OCI-LY3 (cell line): Measurements from ENCODE around the gene TMEM63B.

Experiments used
- H2AFZ ChIP-seq: fragments of 200-600, 300-600 bp; shearing (Covaris generic); 2 replicates; pipeline ENCODE4 v1.6.0; 2014; ENCODE audit warnings: antibody characterized with exemption, low read depth, low read length
- H3K27ac ChIP-seq: fragments of 200-600, 300-600 bp; sonication (generic); 2 replicates; pipeline ENCODE4 v1.5.1; 2014; ENCODE audit warnings: mild to moderate bottlenecking, low read length, moderate library complexity, mixed read lengths
- H3K27me3 ChIP-seq: fragments of 200-600, 300-600 bp; sonication (generic); 2 replicates; pipeline ENCODE4 v1.6.1; 2014; ENCODE audit warnings: low read depth, low read length, mixed read lengths
- H3K36me3 ChIP-seq: fragments of 200-600, 300-600 bp; sonication (generic); replicated peaks from 2 replicates; pipeline ENCODE3; 2014; ENCODE audit warnings: low read depth, low read length, mixed read lengths
- H3K4me1 ChIP-seq: fragments of 300-600, 200-600 bp; sonication (generic); 2 replicates; pipeline ENCODE4 v1.6.1; 2014; ENCODE audit warnings: low read length, mixed read lengths
- H3K4me2 ChIP-seq: fragments of 200-600, 300-600 bp; sonication (generic); 2 replicates; pipeline ENCODE4 v1.6.1; 2014; ENCODE audit warnings: low read length, mixed read lengths
- H3K4me3 ChIP-seq: fragments of 300-600, 200-600 bp; sonication (generic); 2 replicates; pipeline ENCODE4 v1.5.1; 2014; ENCODE audit warnings: antibody characterized with exemption, mild to moderate bottlenecking, low read length, moderate library complexity
- H3K79me2 ChIP-seq: fragments of 300-600, 200-600 bp; shearing (Covaris generic); 2 replicates; pipeline ENCODE4 v1.6.1; 2014; ENCODE audit warnings: mild to moderate bottlenecking, low read length, mixed read lengths
- H3K9ac ChIP-seq: fragments of 300-600, 200-600 bp; shearing (Covaris generic); 2 replicates; pipeline ENCODE4 v1.6.0; 2014; ENCODE audit warnings: mild to moderate bottlenecking, low read length, moderate library complexity
- H3K9me3 ChIP-seq: fragments of 200-600, 300-600 bp; shearing (Covaris generic); 2 replicates; pipeline ENCODE4 v1.6.1; 2014; ENCODE audit warnings: low read length, mixed read lengths; ENCODE audit not compliant: insufficient read depth
- H4K20me1 ChIP-seq: fragments of 200-600, 300-600 bp; sonication (generic); 2 replicates; pipeline ENCODE4 v1.6.1; 2016; ENCODE audit warnings: low read length, mixed read lengths; ENCODE audit not compliant: insufficient read depth
- EZH2phosphoT487 ChIP-seq: fragments of 200-600 bp; shearing (Covaris generic); IDR thresholded peaks from 2 replicates; pipeline ENCODE4 v1.6.1; 2018; ENCODE audit warnings: antibody characterized with exemption, mixed run types, low read depth
- TF ChIP-seq, protein P1 (sequence below): fragments of 200-600, 300-600 bp; sonication (generic); IDR thresholded peaks from 2 replicates; pipeline ENCODE4 v1.5.1; 2014; ENCODE audit warnings: antibody characterized with exemption, low read length, low read depth

The TMEM63B gene

DNA sequence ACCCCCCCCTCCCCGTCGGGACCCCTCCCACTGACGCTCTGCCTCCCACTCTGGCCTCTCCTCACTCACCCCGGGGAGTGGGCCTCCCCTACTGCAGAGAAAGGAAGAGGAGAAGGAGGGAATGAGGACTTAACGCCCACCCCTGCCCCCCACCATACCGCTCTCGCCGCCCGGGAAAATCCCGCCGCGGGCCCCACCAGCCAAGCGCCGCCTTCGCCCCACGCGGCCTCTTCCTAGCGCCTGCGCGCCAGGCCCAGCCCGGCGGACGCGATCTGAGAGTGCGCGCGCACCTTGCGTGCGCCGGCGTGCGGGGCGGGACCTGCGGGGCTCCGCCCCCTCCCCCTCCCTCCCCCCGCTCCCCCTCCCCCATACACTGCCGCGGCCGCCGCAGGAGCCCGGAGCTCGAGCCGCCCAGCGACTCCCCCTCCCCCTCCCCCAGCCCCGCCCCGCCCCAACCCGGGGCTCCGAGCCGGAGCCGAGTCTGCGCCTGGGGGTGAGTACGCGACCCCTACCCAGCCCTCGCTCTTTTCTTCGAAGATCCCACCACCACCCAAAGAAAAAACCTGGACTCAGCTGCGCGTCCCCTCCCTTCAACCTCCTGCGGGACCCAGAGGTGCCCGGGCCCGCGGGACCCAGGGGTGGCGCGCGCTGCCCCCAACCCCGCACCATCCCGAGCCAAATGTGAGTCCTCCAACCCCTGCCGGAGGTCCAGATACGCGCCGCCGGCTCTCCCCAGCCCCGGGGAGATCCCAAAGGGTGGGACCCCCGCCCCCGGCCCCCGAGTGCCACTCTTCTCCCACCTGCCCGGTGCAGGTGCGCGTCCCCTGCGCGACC lies at the start of gene TMEM63B, which contains the start of gene MRPL14:
Gene TMEM63B (plus strand): TSS at position 369 of the 834 bp plus-strand sequence. CDS start 7,031 bp downstream, outside the sequence.
Gene MRPL14 (minus strand): TSS at position 267 of the 834 bp plus-strand sequence. CDS start 10,841 bp downstream, outside the sequence.
- Histone ChIP-seq H3K79me2 (peaks cover 61% of the 10 kb centered on the region), H4K20me1 (peaks cover 42% of the 10 kb centered on the region), H3K36me3 (peaks cover 26% of the 10 kb centered on the region), H3K4me3 (peak within 1 kb of the TSS; percentile 91), H3K27ac (peak within 1 kb of the TSS; percentile 84), H3K4me1 (peaks cover 40% of the 10 kb centered on the region), H3K4me2 (peak within 1 kb of the TSS; percentile 91), H2AFZ (peak within 1 kb of the TSS; percentile 86), H3K9me3 (no peaks in the 10 kb centered on the region), H3K27me3 (no peaks in the 10 kb centered on the region), H3K9ac (peak within 1 kb of the TSS; percentile 96)
- TF ChIP-seq, protein P1, sequence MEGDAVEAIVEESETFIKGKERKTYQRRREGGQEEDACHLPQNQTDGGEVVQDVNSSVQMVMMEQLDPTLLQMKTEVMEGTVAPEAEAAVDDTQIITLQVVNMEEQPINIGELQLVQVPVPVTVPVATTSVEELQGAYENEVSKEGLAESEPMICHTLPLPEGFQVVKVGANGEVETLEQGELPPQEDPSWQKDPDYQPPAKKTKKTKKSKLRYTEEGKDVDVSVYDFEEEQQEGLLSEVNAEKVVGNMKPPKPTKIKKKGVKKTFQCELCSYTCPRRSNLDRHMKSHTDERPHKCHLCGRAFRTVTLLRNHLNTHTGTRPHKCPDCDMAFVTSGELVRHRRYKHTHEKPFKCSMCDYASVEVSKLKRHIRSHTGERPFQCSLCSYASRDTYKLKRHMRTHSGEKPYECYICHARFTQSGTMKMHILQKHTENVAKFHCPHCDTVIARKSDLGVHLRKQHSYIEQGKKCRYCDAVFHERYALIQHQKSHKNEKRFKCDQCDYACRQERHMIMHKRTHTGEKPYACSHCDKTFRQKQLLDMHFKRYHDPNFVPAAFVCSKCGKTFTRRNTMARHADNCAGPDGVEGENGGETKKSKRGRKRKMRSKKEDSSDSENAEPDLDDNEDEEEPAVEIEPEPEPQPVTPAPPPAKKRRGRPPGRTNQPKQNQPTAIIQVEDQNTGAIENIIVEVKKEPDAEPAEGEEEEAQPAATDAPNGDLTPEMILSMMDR = no peak
- TF ChIP-seq EZH2phosphoT487 = no peak

DNA sequence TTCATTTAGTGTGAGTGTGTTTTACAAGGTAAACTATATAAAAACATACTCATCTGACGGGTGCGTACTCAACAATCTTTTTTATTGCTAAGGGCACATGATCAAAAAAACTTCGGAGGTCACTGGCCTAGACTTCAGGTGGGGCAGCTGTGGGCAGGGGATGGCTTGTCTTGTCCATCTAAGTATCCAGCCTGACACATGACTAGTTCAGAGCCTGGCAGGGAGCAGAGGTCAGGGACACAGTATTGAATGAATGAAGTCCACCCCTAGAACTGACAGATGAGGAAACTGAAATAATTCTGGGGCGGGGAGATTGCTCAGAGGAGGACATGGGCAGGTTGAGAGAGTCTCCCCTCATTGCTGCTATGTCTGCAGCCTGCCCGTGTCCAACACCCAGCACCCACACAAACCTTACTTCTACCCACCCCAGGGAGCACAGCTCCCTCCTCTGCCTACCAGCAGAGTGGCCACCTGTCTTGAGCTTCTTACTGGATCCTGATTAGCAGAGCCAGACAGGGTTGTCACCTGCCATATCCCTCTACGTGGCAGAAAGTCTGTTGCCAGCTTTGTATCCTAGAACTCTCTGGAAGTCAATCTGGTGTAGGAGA lies 49.0 kb upstream of the TMEM63B start:
- no peak for TF ChIP-seq EZH2phosphoT487
- peaks cover 78% of the 10 kb centered on the region for H3K4me1 ChIP-seq
- no peaks in the 10 kb centered on the region for H3K79me2 ChIP-seq
- H3K27me3 ChIP-seq = no peaks in the 10 kb centered on the region
- H3K27ac ChIP-seq = peak overlapping the region; percentile 2; the same call in 1 of the 2 replicates
- peaks cover 3% of the 10 kb centered on the region for H3K36me3 ChIP-seq
- H3K4me2 ChIP-seq = peak overlapping the region; percentile 99
- no peaks in the 10 kb centered on the region for H3K9me3 ChIP-seq
- H3K9ac ChIP-seq = peak overlapping the region; percentile 75
- H4K20me1 ChIP-seq = no peaks in the 10 kb centered on the region
- H2AFZ ChIP-seq = no peak overlapping the region
- H3K4me3 ChIP-seq = peak overlapping the region; percentile 78

DNA sequence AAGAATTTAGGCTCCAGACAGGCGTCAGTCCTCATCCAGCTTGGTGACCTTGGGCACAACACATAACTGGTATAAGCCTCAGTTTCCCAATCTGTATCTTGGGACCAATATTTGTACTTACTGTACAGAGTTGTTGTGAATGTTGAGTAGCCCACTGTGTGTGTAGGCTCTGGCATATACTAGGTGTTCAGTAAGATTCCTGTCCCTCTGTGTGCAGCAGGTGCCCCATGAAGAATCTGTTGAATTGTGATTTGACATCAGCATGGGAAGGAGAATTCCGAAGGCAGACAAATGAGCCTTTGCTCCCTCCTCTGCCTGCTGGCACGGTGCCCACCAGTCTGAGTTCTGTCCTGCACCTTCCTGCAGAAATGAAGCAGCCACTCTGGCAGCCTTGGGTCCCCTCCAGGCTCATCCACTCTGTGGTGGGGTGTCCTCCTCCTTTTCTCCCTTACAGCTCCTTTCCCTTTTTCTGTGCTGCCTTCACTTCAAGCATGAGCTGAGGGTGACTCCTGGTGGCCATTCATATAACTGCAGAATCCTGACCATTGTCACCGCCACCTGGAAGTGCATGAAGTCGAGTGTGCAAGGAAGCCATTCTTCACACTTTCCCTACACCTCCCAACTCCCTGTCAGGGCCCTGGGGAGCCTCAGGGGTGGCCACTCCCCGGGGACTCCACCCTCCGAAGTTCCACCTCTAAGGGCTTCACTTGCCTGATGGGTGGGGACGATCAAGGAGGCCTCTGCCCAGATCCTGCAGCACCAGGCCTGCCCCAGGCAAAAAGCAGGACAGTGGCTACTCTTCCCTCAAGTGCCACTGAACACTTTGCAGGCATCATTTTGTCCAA lies 48.3 kb upstream of the TMEM63B start:
- Histone ChIP-seq H3K27me3 (no peaks in the 10 kb centered on the region), H3K4me2 (peak overlapping the region; percentile 99), H3K36me3 (peaks cover 3% of the 10 kb centered on the region), H3K4me1 (peaks cover 73% of the 10 kb centered on the region), H4K20me1 (no peaks in the 10 kb centered on the region), H3K79me2 (no peaks in the 10 kb centered on the region), H3K27ac (0 out of 2 replicates have a peak overlapping the region, but pooled peaks have one; percentile 2), H3K9me3 (no peaks in the 10 kb centered on the region), H2AFZ (no peak overlapping the region), H3K4me3 (peak overlapping the region; percentile 78; the same call in 1 of the 2 replicates), H3K9ac (peak overlapping the region; percentile 75; the same call in 1 of the 2 replicates)
- TF ChIP-seq, protein P1 = peak; percentile 92
- no peak for TF ChIP-seq EZH2phosphoT487

DNA sequence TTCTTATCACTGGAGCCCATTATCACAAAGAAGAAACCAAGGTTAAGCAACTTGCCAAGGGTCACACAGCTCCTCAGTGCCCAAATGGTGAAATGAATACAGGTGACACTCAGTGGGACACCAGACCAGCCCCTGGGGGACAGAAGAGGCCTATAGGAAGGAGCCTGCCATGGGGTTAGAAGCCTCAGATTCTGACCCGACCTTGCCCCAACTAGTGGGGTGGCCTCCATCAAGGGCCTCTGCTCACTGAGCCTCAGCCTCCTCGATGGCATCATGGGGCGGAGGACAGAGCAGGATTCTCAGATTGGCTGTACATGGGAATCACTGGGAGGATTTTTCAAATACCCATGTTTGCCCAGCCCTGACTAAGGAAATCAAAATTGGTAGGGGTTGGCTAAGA lies 47.7 kb upstream of the TMEM63B start:
- Histone ChIP-seq H3K36me3 (peaks cover 3% of the 10 kb centered on the region), H4K20me1 (no peaks in the 10 kb centered on the region), H3K4me2 (0 out of 2 replicates have a peak overlapping the region, but pooled peaks have one; percentile 29), H3K9ac (no peak overlapping the region), H3K9me3 (no peaks in the 10 kb centered on the region), H3K27me3 (no peaks in the 10 kb centered on the region), H3K4me3 (no peak overlapping the region), H3K79me2 (no peaks in the 10 kb centered on the region), H3K4me1 (peaks cover 70% of the 10 kb centered on the region), H3K27ac (no peak overlapping the region), H2AFZ (no peak overlapping the region)
- TF ChIP-seq, protein P1 = no peak
- TF ChIP-seq EZH2phosphoT487 = no peak
